ENCODE data around the gene PRKAG3.

The PRKAG3 gene

GRCh38 chr2:218837495-218837894 is 5.9 kb upstream of the PRKAG3 start:
- no peak for DNase-seq (ENCODE audit: low read depth)

GRCh38 chr2:218834685-218835084 is 3.1 kb upstream of the PRKAG3 start:
- DNase-seq (ENCODE audit: low read depth): no peak

- DNase-seq (ENCODE audit: low read depth): no peak
Measured at GRCh38 chr2:218833023-218833609, 1.5 kb upstream of the PRKAG3 start.

- no peak for DNase-seq (ENCODE audit: low read depth)
Measured at GRCh38 chr2:218832520-218832919, 917 bp upstream of the PRKAG3 start.

GRCh38 chr2:218832081-218832480 is 478 bp upstream of the PRKAG3 start:
- DNase-seq (ENCODE audit: low read depth): no peak

GRCh38 chr2:218830526-218831306 is 887 bp downstream of the PRKAG3 start:
- DNase-seq (ENCODE audit: low read depth): no peak

GRCh38 chr2:218829868-218830451 is 1.6 kb downstream of the PRKAG3 start:
- no peak for DNase-seq (ENCODE audit: low read depth)

GRCh38 chr2:218828477-218828778 is 3.2 kb downstream of the PRKAG3 start:
- no peak for DNase-seq (ENCODE audit: low read depth)

- DNase-seq (ENCODE audit: low read depth): no peak
Measured at GRCh38 chr2:218827701-218828476, 3.7 kb downstream of the PRKAG3 start.

- DNase-seq (ENCODE audit: low read depth): no peak
Measured at GRCh38 chr2:218826791-218827190, 4.8 kb downstream of the PRKAG3 start.

GRCh38 chr2:218824004-218824403 is 7.6 kb downstream of the PRKAG3 start:
- DNase-seq (ENCODE audit: low read depth): no peak

GRCh38 chr2:218823196-218823855 is 8.3 kb downstream of the PRKAG3 start:
- no peak for DNase-seq (ENCODE audit: low read depth)

GRCh38 chr2:218822622-218823021 is 9.0 kb downstream of the PRKAG3 start:
- DNase-seq (ENCODE audit: low read depth): no peak

- no peak for DNase-seq (ENCODE audit: low read depth)
Measured at GRCh38 chr2:218821605-218822211, 9.9 kb downstream of the PRKAG3 start.

GRCh38 chr2:218820746-218821369 is 10.7 kb downstream of the PRKAG3 start:
- DNase-seq (ENCODE audit: low read depth): no peak

- DNase-seq (ENCODE audit: low read depth): no peak
Measured at GRCh38 chr2:218819093-218819492, 12.5 kb downstream of the PRKAG3 start.

- no peak for DNase-seq (ENCODE audit: low read depth)
Measured at GRCh38 chr2:218816561-218817011, 15.0 kb downstream of the PRKAG3 start.

- no peak for DNase-seq (ENCODE audit: low read depth)
Measured at GRCh38 chr2:218815649-218816048, 16.0 kb downstream of the PRKAG3 start.

GRCh38 chr2:218815244-218815637 is 16.4 kb downstream of the PRKAG3 start:
- DNase-seq (ENCODE audit: low read depth): no peak

- DNase-seq (ENCODE audit: low read depth): no peak
Measured at GRCh38 chr2:218814540-218815243, 16.9 kb downstream of the PRKAG3 start.

All from activated T-cell treated with anti-CD3 and anti-CD28 coated beads for 48 hours (primary cell).